GM18519 (cell line): ENCODE measurements around the gene SHLD1.

Source experiments
- ATAC-seq: cut with Tn5 transposase; IDR thresholded peaks from one replicate; pipeline ENCODE4 v1.9.1; 2021; ENCODE audit warnings: mild to moderate bottlenecking, moderate library complexity; ENCODE audit not compliant: unreplicated experiment, low FRiP score

The SHLD1 gene

GRCh38 chr20:5809495-5809894 lies 59.3 kb downstream of the SHLD1 start:
- ATAC-seq: no peak

GRCh38 chr20:5810800-5811422 lies 60.7 kb downstream of the SHLD1 start:
- no peak for ATAC-seq

GRCh38 chr20:5811746-5812145 lies 61.5 kb downstream of the SHLD1 start:
- no peak for ATAC-seq

GRCh38 chr20:5818346-5818681 lies 68.1 kb downstream of the SHLD1 start:
- no peak for ATAC-seq

- no peak for ATAC-seq
Measured at GRCh38 chr20:5820738-5821137, 70.5 kb downstream of the SHLD1 start.

GRCh38 chr20:5821627-5822215 lies 71.5 kb downstream of the SHLD1 start:
- no peak for ATAC-seq

GRCh38 chr20:5822569-5822968 lies 72.4 kb downstream of the SHLD1 start:
- no peak for ATAC-seq

- no peak for ATAC-seq
Measured at GRCh38 chr20:5825130-5825719, 75.0 kb downstream of the SHLD1 start.

GRCh38 chr20:5827098-5827853 lies 77.1 kb downstream of the SHLD1 start:
- no peak for ATAC-seq

- no peak for ATAC-seq
Measured at GRCh38 chr20:5827861-5828260, 77.7 kb downstream of the SHLD1 start.

GRCh38 chr20:5829241-5829809 lies 79.1 kb downstream of the SHLD1 start:
- ATAC-seq: no peak

- no peak for ATAC-seq
Measured at GRCh38 chr20:5831539-5832237, 81.5 kb downstream of the SHLD1 start.

GRCh38 chr20:5833309-5833941 lies 83.2 kb downstream of the SHLD1 start:
- ATAC-seq: no peak

GRCh38 chr20:5834436-5835005 lies 84.3 kb downstream of the SHLD1 start:
- ATAC-seq: no peak

GRCh38 chr20:5835321-5835821 lies 85.2 kb downstream of the SHLD1 start:
- no peak for ATAC-seq

GRCh38 chr20:5835871-5836270 lies 85.7 kb downstream of the SHLD1 start:
- no peak for ATAC-seq

- ATAC-seq: no peak
Measured at GRCh38 chr20:5836569-5836968, 86.4 kb downstream of the SHLD1 start.

- no peak for ATAC-seq
Measured at GRCh38 chr20:5840411-5841002, 90.3 kb downstream of the SHLD1 start.

GRCh38 chr20:5841522-5841921 lies 91.3 kb downstream of the SHLD1 start:
- ATAC-seq: no peak
